GM15510 (cell line): ENCODE data around the gene CCDC43.

Experiments used
- POLR2A ChIP-seq: IDR thresholded peaks from 3 replicates; pipeline ENCODE4 v1.6.1; 2011; ENCODE audit warnings: borderline replicate concordance; ENCODE audit not compliant: insufficient read length; ENCODE audit errors: extremely low read depth

The CCDC43 gene, protein sequence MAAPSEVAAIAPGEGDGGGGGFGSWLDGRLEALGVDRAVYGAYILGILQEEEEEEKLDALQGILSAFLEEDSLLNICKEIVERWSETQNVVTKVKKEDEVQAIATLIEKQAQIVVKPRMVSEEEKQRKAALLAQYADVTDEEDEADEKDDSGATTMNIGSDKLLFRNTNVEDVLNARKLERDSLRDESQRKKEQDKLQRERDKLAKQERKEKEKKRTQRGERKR

DNA sequence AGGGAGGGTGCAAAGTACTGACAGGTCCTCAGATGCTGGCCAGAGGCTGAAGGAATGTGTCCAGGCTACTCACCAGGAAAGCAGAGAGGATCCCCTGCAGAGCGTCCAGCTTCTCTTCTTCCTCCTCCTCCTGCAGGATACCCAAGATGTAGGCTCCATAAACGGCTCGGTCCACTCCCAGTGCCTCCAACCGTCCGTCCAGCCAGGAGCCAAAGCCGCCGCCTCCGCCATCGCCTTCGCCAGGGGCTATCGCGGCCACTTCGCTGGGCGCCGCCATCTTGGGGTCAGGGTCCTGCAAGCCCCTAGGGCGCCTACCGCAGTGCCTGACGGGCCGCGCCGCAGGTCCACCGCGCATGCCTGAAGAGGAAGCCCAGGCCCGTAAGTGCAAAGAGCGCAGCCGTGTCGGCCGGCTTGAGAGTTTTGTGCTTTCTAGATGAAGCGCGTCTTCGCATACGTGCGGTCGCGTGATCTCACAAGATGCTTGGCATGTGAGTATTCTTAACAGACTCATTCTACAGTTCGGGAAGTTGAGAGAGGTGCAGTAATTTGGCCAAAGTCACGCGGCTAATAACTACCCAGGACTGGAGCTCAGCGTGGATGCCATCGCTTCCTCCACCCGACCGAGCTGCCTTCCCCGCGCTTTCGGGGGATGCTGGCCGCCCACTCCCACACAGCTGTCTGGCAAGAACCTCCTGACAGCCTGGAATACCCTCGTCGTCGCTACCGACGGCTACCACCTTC lies at the start of gene CCDC43:
TSS of gene CCDC43 (minus strand) at position 300 of the 741 bp plus-strand sequence. CDS start at position 277, 23 bp downstream.
- TF ChIP-seq POLR2A = peak; percentile 91

GRCh38 chr17:44738214-44738906 lies 48.8 kb upstream of the CCDC43 start:
- TF ChIP-seq POLR2A = no peak

GRCh38 chr17:44736551-44737240 lies 47.1 kb upstream of the CCDC43 start:
- TF ChIP-seq POLR2A = no peak

DNA sequence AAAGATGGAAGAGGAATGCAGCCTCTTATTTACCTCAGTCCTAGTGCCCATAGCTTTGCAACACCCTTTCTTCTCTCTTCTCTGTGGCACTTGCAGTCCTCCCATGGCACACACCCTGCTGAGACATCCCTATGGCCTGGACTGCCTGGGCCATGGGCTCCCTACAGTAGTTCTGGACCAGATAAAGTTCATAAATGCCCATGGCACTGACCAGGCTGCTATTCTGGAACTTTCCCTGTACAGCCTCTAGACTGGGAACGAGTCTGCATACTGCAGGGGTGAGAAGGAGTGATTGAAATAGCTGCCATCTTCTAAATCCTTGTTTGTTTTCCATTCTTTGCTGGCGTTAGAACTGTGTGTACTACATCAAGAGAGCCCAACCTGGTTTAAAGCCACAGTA lies 44.7 kb upstream of the CCDC43 start:
- no peak for TF ChIP-seq POLR2A

GRCh38 chr17:44733753-44734152 lies 44.2 kb upstream of the CCDC43 start:
- no peak for TF ChIP-seq POLR2A

GRCh38 chr17:44722254-44722653 lies 32.7 kb upstream of the CCDC43 start:
- no peak for TF ChIP-seq POLR2A

- TF ChIP-seq POLR2A = no peak
Measured at GRCh38 chr17:44719444-44719843, 29.9 kb upstream of the CCDC43 start.

DNA sequence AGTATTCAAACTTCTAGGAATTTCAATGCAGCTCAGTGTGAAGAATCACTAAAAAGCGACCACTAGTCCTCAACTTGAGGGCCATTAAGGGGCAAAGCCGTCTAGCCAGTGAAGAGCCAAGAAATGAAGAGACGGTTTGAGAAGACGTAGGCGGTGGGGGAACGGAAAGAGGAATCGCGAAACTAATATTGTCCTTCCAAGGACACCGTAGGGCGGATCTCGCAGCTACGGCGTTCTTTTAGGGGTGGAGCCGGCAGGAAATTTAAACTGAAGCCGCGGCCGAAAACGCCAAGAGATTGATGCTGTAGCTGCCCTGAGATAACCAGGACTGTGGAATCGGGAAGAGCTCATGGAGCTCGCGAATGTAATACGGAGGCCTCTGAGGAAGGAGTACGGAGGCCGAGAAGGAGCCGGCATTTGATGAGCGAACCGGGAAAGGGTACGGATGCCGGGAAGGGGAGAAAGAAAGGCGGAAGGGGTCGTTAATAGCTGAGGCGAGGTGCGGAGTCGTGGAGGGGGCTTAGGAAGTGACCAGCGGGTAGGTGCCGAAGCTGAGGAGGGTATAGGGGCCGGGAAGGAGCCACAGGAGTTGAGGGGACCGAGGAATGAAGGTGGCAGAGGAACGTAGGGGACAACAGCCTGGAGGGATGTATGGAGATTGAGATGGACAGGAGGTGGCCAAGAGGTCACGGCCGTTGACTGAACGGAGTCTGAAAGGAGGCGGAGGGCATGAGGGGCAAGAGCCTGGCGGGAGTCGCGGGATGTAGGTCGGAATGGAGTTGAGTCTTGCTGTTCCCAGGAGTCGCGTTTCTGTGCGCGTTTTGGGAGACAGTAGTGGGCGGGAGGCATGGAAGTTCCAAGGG lies 19.1 kb upstream of the CCDC43 start, which contains the start of gene DBF4B:
TSS of gene DBF4B (plus strand) at position 265 of the 863 bp plus-strand sequence. CDS start at position 421, 156 bp downstream.
- peak; percentile 45 for TF ChIP-seq POLR2A

- TF ChIP-seq POLR2A = no peak
Measured at GRCh38 chr17:44707755-44708400, 18.3 kb upstream of the CCDC43 start.

GRCh38 chr17:44693609-44694008 lies 4.0 kb upstream of the CCDC43 start:
- TF ChIP-seq POLR2A = no peak

DNA sequence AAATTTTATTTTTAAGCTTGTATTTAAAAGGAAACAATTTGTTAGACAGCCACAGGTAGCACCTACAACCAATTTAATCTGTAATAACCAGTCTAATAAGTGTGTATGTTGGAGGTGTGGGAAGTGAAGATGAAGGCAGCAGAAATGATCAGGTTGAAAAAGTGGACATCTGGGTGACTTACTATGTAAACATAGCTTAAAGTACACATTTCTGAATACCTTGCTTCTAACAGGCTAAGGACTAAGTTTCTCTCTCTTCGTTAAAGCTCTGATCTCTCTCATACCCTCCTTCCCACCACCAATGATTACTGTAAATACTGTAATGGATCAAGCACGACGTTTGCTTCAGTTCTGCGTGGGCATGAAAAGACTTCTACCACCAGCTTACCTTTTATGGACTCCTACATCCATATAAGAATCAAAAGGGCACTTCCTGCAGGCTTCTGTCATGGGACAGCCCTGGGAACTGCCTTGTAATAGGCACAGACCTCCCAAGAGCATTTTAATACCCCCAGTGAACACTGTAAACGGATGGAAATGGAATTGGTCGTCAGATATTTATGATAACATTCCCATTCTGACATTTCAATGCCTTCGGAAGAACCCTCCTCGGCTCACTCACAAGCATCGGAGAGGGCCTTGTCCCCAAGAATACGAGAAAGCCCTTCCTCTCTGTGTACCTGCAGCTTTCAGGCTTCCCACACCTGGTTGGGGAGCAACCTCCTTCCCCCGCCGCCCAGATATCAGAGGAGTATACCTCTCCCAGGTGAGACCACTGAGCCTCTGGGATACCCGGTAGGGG lies 700 bp downstream of the CCDC43 start:
- no peak for TF ChIP-seq POLR2A

DNA sequence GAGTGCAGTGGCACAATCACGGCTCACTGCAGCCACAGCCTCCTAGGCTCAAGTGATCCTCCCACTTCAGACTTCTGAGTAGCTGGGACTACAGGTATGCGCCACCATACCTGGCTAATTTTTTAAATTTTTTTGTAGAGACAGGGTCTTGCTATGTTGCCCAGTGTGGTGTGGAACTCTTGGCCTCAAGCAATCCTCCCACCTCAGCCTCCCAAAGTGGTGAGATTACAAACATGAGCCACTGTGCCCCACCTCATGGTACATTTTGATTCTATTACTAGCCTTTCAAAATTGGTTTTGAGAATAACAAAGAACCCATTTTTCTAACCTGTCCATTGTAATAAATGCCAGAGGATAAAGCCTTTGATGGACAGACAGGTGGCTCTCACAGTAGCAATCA lies 1.4 kb downstream of the CCDC43 start:
- TF ChIP-seq POLR2A = no peak

- TF ChIP-seq POLR2A = no peak
Measured at GRCh38 chr17:44687756-44688155, 1.8 kb downstream of the CCDC43 start.
